ENCODE results near the gene TRIM63. TPM values are rescaled to one million over a fixed set of nuclear protein-coding genes. Genes with fewer than 3 reads are reported as not detected.

TRIM63 gene
- total RNA-seq, 1 experiment from 2014 or later, result not detected

GRCh38 chr1:26029054-26029863 is 38.2 kb downstream of the TRIM63 start:
- no peak overlapping the region for H4K91ac ChIP-seq (ENCODE audit: insufficient read length, low read depth, low read length)
- no peak for DNase-seq
- H2BK15ac ChIP-seq (ENCODE audit: low read depth, low read length), result no peak overlapping the region
- no peaks in the 10 kb centered on the region for H3K4me1 ChIP-seq (ENCODE audit: insufficient read depth, low read length)
- no peak overlapping the region for H2AK5ac ChIP-seq (ENCODE audit: insufficient read length, low read length)
- WGBS (ENCODE audit: extremely low coverage, insufficient read length, low lambda C conversion rate), result no CpG with 5 or more reads among the region's 15 CpGs
- H2BK5ac ChIP-seq (ENCODE audit: insufficient read length, low read length), result no peak overlapping the region
- H2AFZ ChIP-seq (ENCODE audit: low read length), result no peak overlapping the region
- H3K27ac Mint-ChIP-seq, result no peak overlapping the region; a peak in 1 of 7 replicates
- no peak overlapping the region for H3K23ac ChIP-seq (ENCODE audit: insufficient read length, low read depth, low read length)
- H3K23me2 ChIP-seq (ENCODE audit: insufficient read length, low read depth, low read length, poor library complexity, severe bottlenecking), result no peaks in the 10 kb centered on the region
- no peak for TF ChIP-seq CTCF (conservative IDR thresholded peaks at IDR 0.05)
- H3K9me3 Mint-ChIP-seq, result no peaks in the 10 kb centered on the region
- no peaks in the 10 kb centered on the region for H3K9me3 ChIP-seq (ENCODE audit: control insufficient read depth, low read depth, low read length)
- H3K4ac ChIP-seq (ENCODE audit: low read depth, low read length), result no peak overlapping the region
- H3K4me2 ChIP-seq (ENCODE audit: insufficient read depth, insufficient read length, low read length), result no peak overlapping the region
- no peaks in the 10 kb centered on the region for H3K79me1 ChIP-seq (ENCODE audit: insufficient read depth, low read depth, low read length, poor library complexity, severe bottlenecking)
- H3K4me1 Mint-ChIP-seq, result peaks cover 0 to 4% of the 10 kb centered on the region in 2 experiments; a peak in 1 of 4 replicates
- no peak overlapping the region for H3K4me3 Mint-ChIP-seq
- no peak overlapping the region for H3K18ac ChIP-seq (ENCODE audit: insufficient read length, low read depth, low read length)
- H2BK12ac ChIP-seq (ENCODE audit: insufficient read length, low read depth, low read length), result no peak overlapping the region
- H3K27me3 Mint-ChIP-seq (ENCODE audit: low read depth), result peaks cover 30% of the 10 kb centered on the region
- H3K36me3 Mint-ChIP-seq (ENCODE audit: insufficient read depth in 1 of 3, low read depth in 3 of 3), result no peaks in the 10 kb centered on the region
- H4K8ac ChIP-seq (replicated peaks; ENCODE audit: insufficient read length, low read depth, low read length), result no peak overlapping the region
- no peaks in the 10 kb centered on the region for H3K79me2 ChIP-seq (ENCODE audit: insufficient read depth, low read length)
- H3T11ph ChIP-seq (ENCODE audit: low read length), result no peak overlapping the region
- no peak overlapping the region for H3K27ac ChIP-seq (ENCODE audit: insufficient read length, low read depth, low read length)
- H3K56ac ChIP-seq (ENCODE audit: insufficient read length, low read depth, low read length), result no peak overlapping the region
- H4K5ac ChIP-seq (ENCODE audit: insufficient read length, low read depth, low read length), result no peak overlapping the region
- no peak overlapping the region for H2BK120ac ChIP-seq (ENCODE audit: low read depth, low read length, poor library complexity, severe bottlenecking)
- H3K14ac ChIP-seq (ENCODE audit: insufficient read depth, low read length), result no peak overlapping the region
- H3K9ac ChIP-seq (ENCODE audit: extremely low read depth, insufficient read length, low read length), result no peak overlapping the region
- no peaks in the 10 kb centered on the region for H4K20me1 ChIP-seq (ENCODE audit: control insufficient read depth, insufficient read depth, insufficient read length)
- H2BK20ac ChIP-seq (ENCODE audit: low read depth, low read length, poor library complexity, severe bottlenecking), result no peak overlapping the region
- H3K27me3 ChIP-seq (ENCODE audit: insufficient read depth, low read length), result peaks cover 1% of the 10 kb centered on the region; the same call in 1 of the 2 replicates
